ENCODE measurements around the gene HOXC10.

The HOXC10 gene

GRCh38 chr12:53984901-53985691 is at the start of gene HOXC10:
Gene HOXC10, plus strand, starts transcription at chr12:53985146. Its CDS starts 114 bp downstream, at chr12:53985260.
- DNase-seq, result peak; percentile 83

GRCh38 chr12:53935383-53936341 is 49.3 kb upstream of the HOXC10 start:
- no peak for DNase-seq

GRCh38 chr12:53937099-53937498 is 47.8 kb upstream of the HOXC10 start:
- no peak for DNase-seq

- DNase-seq, result no peak
These were observed 47.2 kb upstream of the HOXC10 start for GRCh38 chr12:53937596-53938325.

- peak; percentile 29 for DNase-seq
These were observed 46.4 kb upstream of the HOXC10 start, which contains the start of gene HOXC13 for GRCh38 chr12:53938326-53939140. Gene HOXC13, plus strand, starts transcription at chr12:53938831. Its CDS starts 76 bp downstream, at chr12:53938907.

- DNase-seq, result no peak
These were observed 45.5 kb upstream of the HOXC10 start for GRCh38 chr12:53939141-53940108.

GRCh38 chr12:53940443-53941014 is 44.4 kb upstream of the HOXC10 start:
- DNase-seq, result no peak

GRCh38 chr12:53941187-53941586 is 43.8 kb upstream of the HOXC10 start:
- DNase-seq, result no peak

GRCh38 chr12:53941750-53942149 is 43.2 kb upstream of the HOXC10 start:
- no peak for DNase-seq

- no peak for DNase-seq
These were observed 42.4 kb upstream of the HOXC10 start for GRCh38 chr12:53942467-53942997.

- DNase-seq, result no peak
These were observed 40.7 kb upstream of the HOXC10 start for GRCh38 chr12:53944209-53944608.

- no peak for DNase-seq
These were observed 39.8 kb upstream of the HOXC10 start for GRCh38 chr12:53944907-53945847.

GRCh38 chr12:53947743-53948142 is 37.2 kb upstream of the HOXC10 start:
- DNase-seq, result no peak

GRCh38 chr12:53948650-53949593 is 36.0 kb upstream of the HOXC10 start:
- no peak for DNase-seq

GRCh38 chr12:53949631-53950436 is 35.1 kb upstream of the HOXC10 start:
- no peak for DNase-seq

GRCh38 chr12:53950437-53950773 is 34.5 kb upstream of the HOXC10 start:
- DNase-seq, result no peak

Measured in CD4-positive, alpha-beta T cell treated with Interleukin-6 for 4 hours (primary cell).